HCT116 (cell line): Measurements from ENCODE around the gene PPP1R3E. TPM values are rescaled to one million over a fixed set of nuclear protein-coding genes. Genes with fewer than 3 reads are reported as not detected.

Experiments used
- ATAC-seq: fragments of 200-7000 bp; cut with Tn5 transposase; 2 replicates; pipeline ENCODE4 v1.9.1; 2020; ENCODE audit warnings: mild to moderate bottlenecking, moderate library complexity
- BruUV-seq: library from RNA; stranded (reverse); fragments of 400-500 nt; replicated peaks from 2 replicates; lab custom pipeline; 2021; lab: Mats Ljungman, UMichigan
- CTCF ChIA-PET: fragments of 300-600 bp; sonication (Branson Sonifier 250); formaldehyde crosslinking; loops from one replicate; lab custom pipeline; 2021; ENCODE audit warnings: antibody characterized with exemption; lab: Charles Lee
- POLR2A ChIA-PET: fragments of 300-600, 350-600 bp; sonication (Branson Sonifier 250); formaldehyde crosslinking; loops from one replicate; lab custom pipeline; 2021; ENCODE audit warnings: antibody characterized with exemption; lab: Charles Lee
- RAD21 ChIA-PET, 2 experiments: fragments of 300-600 bp; sonication (Branson Sonifier 250); formaldehyde crosslinking; loops; one replicate each; lab custom pipeline; 2023; ENCODE audit warnings: low total read pairs in 2 of 2; ENCODE audit not compliant: uncharacterized antibody in 2 of 2, unreplicated experiment in 2 of 2, low non-redundant PET in 1 of 2; lab: Charles Lee
- DNase-seq: peaks from one replicate; pipeline ENCODE4 v3.0.0-alpha.2; 2010; ENCODE audit warnings: low read depth, low spot score
- H2AFZ ChIP-seq: fragments of 200-600 bp; shearing (Covaris generic), sonication (generic); 2 replicates; pipeline ENCODE4 v1.6.1; 2017; ENCODE audit warnings: low read depth, mixed run types, mixed read lengths, antibody characterized with exemption, low read length; ENCODE audit not compliant: poor library complexity, severe bottlenecking
- H3K27ac ChIP-seq: 2 replicates; pipeline ENCODE4 v1.5.1; 2012; ENCODE audit warnings: low read depth, low read length
- H3K27me3 ChIP-seq: fragments of 200-600 bp; sonication (generic); 2 replicates; pipeline ENCODE4 v1.6.1; 2016; ENCODE audit warnings: mixed run types, low read length, mixed read lengths; ENCODE audit not compliant: insufficient read depth
- H3K36me3 ChIP-seq, 2 experiments: fragments of 200-500 bp in 1 of 2; fragments of 200-600 bp in 1 of 2; sonication (Bioruptor generic) in 1 of 2; sonication (generic) in 1 of 2; 2 replicates each; pipeline versions ENCODE4 v1.5.1 to v1.6.1; 2014 to 2016; ENCODE audit warnings: low read length in 2 of 2, inconsistent platforms in 1 of 2, mixed read lengths in 1 of 2, mixed run types in 1 of 2; ENCODE audit not compliant: insufficient read depth in 2 of 2, control insufficient read depth in 1 of 2
- H3K4me1 ChIP-seq, 2 experiments: fragments of 200-600 bp in 1 of 2; sonication (generic) in 1 of 2; 2 replicates each; pipeline versions ENCODE4 v1.5.1 to v1.6.1; 2012 to 2017; ENCODE audit warnings: low read length in 2 of 2, inconsistent platforms in 1 of 2, mild to moderate bottlenecking in 1 of 2, mixed read lengths in 1 of 2, mixed run types in 1 of 2, moderate library complexity in 1 of 2; ENCODE audit not compliant: insufficient read depth in 2 of 2, control insufficient read depth in 1 of 2
- H3K4me2 ChIP-seq: fragments of 200-600 bp; sonication (generic); 2 replicates; pipeline ENCODE4 v1.6.1; 2017; ENCODE audit warnings: mixed run types, low read length, mixed read lengths
- H3K4me3 ChIP-seq, 2 experiments: fragments of 200-600 bp in 1 of 2; sonication (generic) in 1 of 2; replicated peaks in 1 of 2; 2 replicates each; pipeline ENCODE4 v1.5.1; 2011 to 2016; ENCODE audit warnings: low read length in 2 of 2, control low read depth in 1 of 2, low read depth in 1 of 2, mild to moderate bottlenecking in 1 of 2, mixed read lengths in 1 of 2, mixed run types in 1 of 2
- H3K79me2 ChIP-seq: fragments of 200-600 bp; sonication (generic); 2 replicates; pipeline ENCODE4 v1.6.1; 2017; ENCODE audit warnings: mild to moderate bottlenecking, mixed run types, low read length, moderate library complexity, mixed read lengths; ENCODE audit not compliant: insufficient read depth
- H3K9ac ChIP-seq: fragments of 200-600 bp; sonication (generic); 2 replicates; pipeline ENCODE4 v1.6.1; 2016; ENCODE audit warnings: low read length, mixed read lengths
- H3K9me2 ChIP-seq: fragments of 200-600 bp; sonication (generic), shearing (Covaris generic); 2 replicates; pipeline ENCODE4 v1.6.1; 2017; ENCODE audit warnings: mixed run types, mild to moderate bottlenecking, moderate library complexity; ENCODE audit not compliant: insufficient read depth
- H3K9me3 ChIP-seq, 2 experiments: fragments of 200-500 bp in 1 of 2; fragments of 200-600 bp in 1 of 2; sonication (Bioruptor generic) in 1 of 2; sonication (generic) in 1 of 2; 2 replicates each; pipeline ENCODE4 v1.6.1; 2014 to 2017; ENCODE audit warnings: low read length in 2 of 2, mixed read lengths in 2 of 2, inconsistent platforms in 1 of 2, low read depth in 1 of 2, mild to moderate bottlenecking in 1 of 2, mixed run types in 1 of 2, moderate library complexity in 1 of 2; ENCODE audit not compliant: control insufficient read depth in 1 of 2, insufficient read depth in 1 of 2
- H4K20me1 ChIP-seq: fragments of 200-600 bp; sonication (generic), shearing (Covaris generic); 2 replicates; pipeline ENCODE4 v1.6.1; 2017; ENCODE audit warnings: mixed run types, mild to moderate bottlenecking, moderate library complexity; ENCODE audit not compliant: insufficient read depth
- CBX3 ChIP-seq: IDR thresholded peaks from 2 replicates; pipeline ENCODE4 v1.6.1; 2012; ENCODE audit warnings: low read depth
- CTCF ChIP-seq, 3 experiments: fragments of 200-600 bp in 1 of 3; sonication (generic) in 1 of 3; IDR thresholded peaks in 2 of 3; conservative IDR thresholded peaks in 1 of 3; 2 replicates each; pipeline ENCODE4 v1.5.1; 2012 to 2017; ENCODE audit warnings: low read depth in 2 of 3, low read length in 2 of 3, antibody characterized with exemption in 1 of 3, borderline replicate concordance in 1 of 3, control low read depth in 1 of 3, mild to moderate bottlenecking in 1 of 3, mixed read lengths in 1 of 3, mixed run types in 1 of 3, moderate library complexity in 1 of 3; ENCODE audit not compliant: insufficient read depth in 1 of 3
- EZH2 ChIP-seq: fragments of 200-600 bp; sonication (generic); IDR thresholded peaks from 2 replicates; pipeline ENCODE4 v1.6.1; 2017; ENCODE audit warnings: antibody characterized with exemption, mixed run types
- JUND ChIP-seq: IDR thresholded peaks from 2 replicates; pipeline ENCODE4 v1.6.1; 2012
- POLR2A ChIP-seq: IDR thresholded peaks from 2 replicates; pipeline ENCODE4 v1.7.0; 2011; ENCODE audit warnings: borderline replicate concordance; ENCODE audit not compliant: insufficient read depth, insufficient read length; ENCODE audit errors: extremely low read depth
- RAD21 ChIP-seq: IDR thresholded peaks from 2 replicates; pipeline ENCODE4 v1.6.1; 2012; ENCODE audit warnings: low read depth, mild to moderate bottlenecking
- TCF7L2 ChIP-seq: IDR thresholded peaks from 2 replicates; pipeline ENCODE4 v1.7.0; 2011; ENCODE audit warnings: borderline replicate concordance, inconsistent platforms; ENCODE audit not compliant: insufficient read depth, insufficient read length; ENCODE audit errors: extremely low read depth
- YY1 ChIP-seq: IDR thresholded peaks from 2 replicates; pipeline ENCODE4 v1.6.1; 2011; ENCODE audit warnings: low read length, low read depth, moderate library complexity, mild to moderate bottlenecking; ENCODE audit not compliant: insufficient replicate concordance; ENCODE audit errors: extremely low read depth
- intact Hi-C: fragments of 100-400 bp; cut with micrococcal nuclease; formaldehyde crosslinking; loops from 2 replicates; pipeline ENCODE4 v1.10.0; 2022
- total RNA-seq: library from RNA; stranded (reverse); gene quantifications from one replicate; pipeline ENCODE4 v1.2.1, GENCODE V29; 2021; ENCODE audit not compliant: unreplicated experiment

PPP1R3E gene
- total RNA-seq, 1 experiment from 2014 or later = 5.6 TPM

- no peak for TF ChIP-seq CTCF (IDR thresholded peaks at IDR 0.05 in 2 of 3, conservative IDR thresholded peaks at IDR 0.05 in 1 of 3; ENCODE audit: borderline replicate concordance in 1 of 3, insufficient read depth in 1 of 3, low read depth in 2 of 3, low read length in 2 of 3)
- no peak; the same call in 1 of the 2 replicates for TF ChIP-seq JUND
- TF ChIP-seq POLR2A = no peak
- TF ChIP-seq TCF7L2 = no peak
- peak; percentile 94 for TF ChIP-seq YY1
- TF ChIP-seq, all 23 proteins: peak for 8
Observed at GRCh38 chr14:23320584-23321571, 18.2 kb upstream of the PPP1R3E start, which contains the start of gene PABPN1 (continued).

GRCh38 chr14:23319746-23320583 lies 17.3 kb upstream of the PPP1R3E start:
- H3K27ac ChIP-seq = peak overlapping the region; percentile 71
- H3K4me3 ChIP-seq = peak overlapping the region; percentile 44 to 98
- ChIA-PET POLR2A (interaction anchor here (1.5 to 2.8 kb wide), 4 partner anchors 13 to 34 kb away, joined by 6 to 21 read pairs (median 10); partner anchors contain the start of genes BCL2L2, HOMEZ and PPP1R3E), CTCF (interaction anchor here (0.6 to 2.5 kb wide), 9 partner anchors 13 to 243 kb away, joined by 3 to 15 read pairs (median 7); partner anchors contain the start of gene BCL2L2), RAD21 (no interaction called here)
- H3K9me3 ChIP-seq = no peaks in the 10 kb centered on the region
- peak overlapping the region; percentile 70 for H3K4me2 ChIP-seq
- H2AFZ ChIP-seq = no peak overlapping the region
- peaks cover 35% of the 10 kb centered on the region for H3K79me2 ChIP-seq
- intact Hi-C loops = no loop called here
- no peaks in the 10 kb centered on the region for H3K27me3 ChIP-seq
- BruUV-seq = no TSS peak
- H3K9ac ChIP-seq = peak overlapping the region; percentile 51
- H3K4me1 ChIP-seq = peaks cover 12 to 23% of the 10 kb centered on the region in 2 experiments; a peak in 3 of 4 replicates
- H3K36me3 ChIP-seq = peaks cover 19 to 30% of the 10 kb centered on the region in 2 experiments; a peak in 3 of 4 replicates
- TF ChIP-seq CBX3 = 0 out of 2 replicates have a peak, but pooled peaks have one; percentile 4
- TF ChIP-seq EZH2 = no peak
- no peak for TF ChIP-seq RAD21
- ATAC-seq (no peak), DNase-seq (no peak)
- no peaks in the 10 kb centered on the region for H3K9me2 ChIP-seq
- no peaks in the 10 kb centered on the region for H4K20me1 ChIP-seq
